CD1c-positive myeloid dendritic cell (primary cell): ENCODE measurements around the gene PAK1IP1.
"Not testable (repeated sequence)": the region's sequence is repeated elsewhere in the genome, so short reads cannot be mapped to it uniquely, and the experiment has no call there.

Experiments used
- DNase-seq: peaks from one replicate; pipeline ENCODE4 v3.0.0-alpha.2; 2016; ENCODE audit errors: extremely low spot score

PAK1IP1 gene, protein sequence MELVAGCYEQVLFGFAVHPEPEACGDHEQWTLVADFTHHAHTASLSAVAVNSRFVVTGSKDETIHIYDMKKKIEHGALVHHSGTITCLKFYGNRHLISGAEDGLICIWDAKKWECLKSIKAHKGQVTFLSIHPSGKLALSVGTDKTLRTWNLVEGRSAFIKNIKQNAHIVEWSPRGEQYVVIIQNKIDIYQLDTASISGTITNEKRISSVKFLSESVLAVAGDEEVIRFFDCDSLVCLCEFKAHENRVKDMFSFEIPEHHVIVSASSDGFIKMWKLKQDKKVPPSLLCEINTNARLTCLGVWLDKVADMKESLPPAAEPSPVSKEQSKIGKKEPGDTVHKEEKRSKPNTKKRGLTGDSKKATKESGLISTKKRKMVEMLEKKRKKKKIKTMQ

DNA sequence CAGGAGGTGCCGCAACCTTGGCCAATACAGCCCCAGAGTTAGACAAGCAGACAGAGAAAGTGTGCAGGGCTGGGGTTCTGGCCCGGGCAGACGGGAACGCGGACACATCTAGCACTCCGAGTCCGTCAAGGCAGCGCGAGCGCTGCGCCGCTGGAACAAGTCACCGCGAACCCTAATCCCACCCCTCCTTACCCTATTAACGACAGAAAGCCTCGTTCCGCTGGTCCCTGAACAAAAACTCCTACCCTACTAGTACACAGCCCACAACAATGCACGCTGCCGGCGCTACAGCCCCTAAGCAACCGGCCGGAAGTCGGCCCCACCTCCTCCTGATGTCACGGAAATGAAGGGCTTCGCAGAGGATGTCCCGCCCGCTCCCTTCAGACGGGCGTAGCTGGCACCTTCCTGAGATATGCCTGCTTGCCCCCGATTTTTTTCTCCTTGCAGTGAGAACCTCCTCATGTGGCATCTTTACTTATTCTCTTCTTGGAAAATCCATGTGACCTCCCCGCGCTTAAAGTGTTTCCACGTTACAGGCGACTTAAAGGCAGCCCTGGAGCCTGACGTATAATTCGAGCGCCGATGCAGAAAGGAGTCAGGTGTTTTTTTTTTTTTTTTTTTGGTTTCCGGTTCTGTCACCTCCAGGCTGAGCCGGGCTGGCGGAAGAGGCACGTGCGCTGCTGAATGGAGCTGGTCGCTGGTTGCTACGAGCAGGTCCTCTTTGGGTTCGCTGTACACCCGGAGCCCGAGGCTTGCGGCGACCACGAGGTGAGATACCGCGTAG lies at the start of gene PAK1IP1, which contains the start of gene C6orf52:
PAK1IP1 (plus strand) TSS at position 671 of the 784 bp plus-strand sequence; CDS start at position 685, 14 bp downstream.
C6orf52 (minus strand) TSS at position 315 of the 784 bp plus-strand sequence. CDS start 7,066 bp downstream, outside the sequence.
- DNase-seq, result peak; percentile 96

DNA sequence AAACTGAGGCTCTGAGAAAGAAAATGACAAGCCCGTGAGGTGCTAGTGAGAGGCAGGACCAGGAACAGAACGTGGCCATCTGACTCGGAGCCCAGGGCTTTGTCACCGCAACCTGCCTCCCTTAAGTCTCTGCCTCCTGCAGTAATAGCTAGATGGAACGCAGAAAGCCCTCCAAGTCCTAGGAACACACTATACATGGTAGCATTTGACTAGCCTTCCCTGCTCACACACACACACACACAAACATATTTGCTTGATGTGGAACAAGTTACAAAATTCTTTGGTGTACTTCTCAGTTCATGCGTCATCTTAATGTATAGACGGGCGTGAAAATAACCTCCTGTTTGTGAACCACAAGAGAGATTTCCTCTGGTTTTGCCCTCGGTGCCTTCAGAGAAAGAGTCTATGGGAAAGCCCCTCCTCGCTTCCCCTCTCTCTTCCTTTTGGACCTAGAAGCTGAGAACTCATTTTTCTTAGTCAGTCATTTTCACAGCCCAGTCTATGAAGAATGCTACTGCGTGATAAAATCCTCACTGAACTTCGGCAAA lies 39.2 kb upstream of the PAK1IP1 start:
- peak; percentile 31 for DNase-seq

DNA sequence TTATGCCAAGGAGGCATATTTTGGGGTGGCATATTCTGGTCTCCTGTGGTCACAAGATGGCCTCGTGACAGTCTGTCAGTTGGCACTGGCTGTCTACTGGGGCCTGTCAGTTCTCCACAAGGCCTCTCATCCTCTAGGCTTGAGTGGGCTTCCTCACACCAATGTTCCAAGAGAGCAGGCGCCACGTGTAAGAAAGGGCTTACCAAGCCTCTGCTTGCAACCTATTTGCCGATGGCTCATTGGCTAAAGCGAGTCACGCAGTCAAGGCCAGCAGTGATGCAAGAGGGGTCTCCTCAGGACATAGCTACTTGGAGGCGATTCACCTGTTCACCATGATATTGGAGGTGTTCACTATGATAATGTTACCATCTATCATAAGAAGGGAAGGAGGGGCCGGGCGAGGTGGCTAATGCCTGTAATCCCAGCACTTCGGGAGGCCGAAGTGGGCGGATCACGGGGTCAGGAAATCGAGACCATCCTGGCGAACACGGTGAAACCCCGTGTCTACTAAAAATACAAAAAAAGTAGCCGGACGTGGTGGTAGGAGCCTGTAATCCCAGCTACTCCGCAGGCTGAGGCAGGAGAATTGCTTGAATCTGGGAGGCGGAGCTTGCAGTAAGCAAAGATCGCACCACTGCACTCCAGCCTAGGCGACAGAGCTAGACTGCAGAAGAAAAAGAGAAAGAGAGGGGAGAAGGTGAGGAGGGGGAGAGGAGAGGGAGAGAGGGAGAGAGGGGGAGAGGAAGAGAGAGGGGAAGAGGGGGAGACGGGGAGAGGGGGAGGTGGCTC lies 35.7 kb upstream of the PAK1IP1 start:
- DNase-seq, result no peak

DNA sequence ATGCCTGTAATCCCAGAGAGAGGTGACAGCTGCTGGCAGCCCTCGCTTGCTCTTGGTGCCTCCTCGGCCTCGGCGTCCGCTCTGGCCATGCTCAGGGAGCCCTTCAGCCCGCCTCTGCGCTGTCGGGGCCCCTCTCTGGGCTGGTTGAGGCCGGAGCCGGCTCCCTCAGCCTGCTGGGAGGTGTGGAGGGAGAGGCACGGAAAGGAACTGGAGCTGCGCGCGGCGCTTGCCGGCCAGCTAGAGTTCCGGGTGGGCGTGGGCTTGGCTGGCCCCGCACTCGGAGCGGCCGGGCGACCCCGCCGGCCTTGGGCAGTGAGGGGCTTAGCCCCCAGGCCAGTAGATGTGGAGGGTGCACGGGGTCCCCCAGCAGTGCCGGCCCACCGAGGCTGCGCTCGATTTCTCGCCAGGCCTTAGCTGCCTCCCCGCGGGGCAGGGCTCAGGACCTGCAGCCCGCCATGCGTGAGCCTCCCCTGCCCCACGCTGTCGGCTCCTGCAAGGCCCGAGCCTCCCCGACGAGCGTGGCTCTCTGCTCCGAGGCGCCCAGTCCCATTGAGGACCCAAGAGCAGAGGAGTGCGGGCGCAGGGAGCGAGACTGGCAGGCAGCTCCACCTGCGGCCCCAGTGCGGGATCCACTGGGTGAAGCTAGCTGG lies 34.9 kb upstream of the PAK1IP1 start:
- DNase-seq, result peak; percentile 10

DNA sequence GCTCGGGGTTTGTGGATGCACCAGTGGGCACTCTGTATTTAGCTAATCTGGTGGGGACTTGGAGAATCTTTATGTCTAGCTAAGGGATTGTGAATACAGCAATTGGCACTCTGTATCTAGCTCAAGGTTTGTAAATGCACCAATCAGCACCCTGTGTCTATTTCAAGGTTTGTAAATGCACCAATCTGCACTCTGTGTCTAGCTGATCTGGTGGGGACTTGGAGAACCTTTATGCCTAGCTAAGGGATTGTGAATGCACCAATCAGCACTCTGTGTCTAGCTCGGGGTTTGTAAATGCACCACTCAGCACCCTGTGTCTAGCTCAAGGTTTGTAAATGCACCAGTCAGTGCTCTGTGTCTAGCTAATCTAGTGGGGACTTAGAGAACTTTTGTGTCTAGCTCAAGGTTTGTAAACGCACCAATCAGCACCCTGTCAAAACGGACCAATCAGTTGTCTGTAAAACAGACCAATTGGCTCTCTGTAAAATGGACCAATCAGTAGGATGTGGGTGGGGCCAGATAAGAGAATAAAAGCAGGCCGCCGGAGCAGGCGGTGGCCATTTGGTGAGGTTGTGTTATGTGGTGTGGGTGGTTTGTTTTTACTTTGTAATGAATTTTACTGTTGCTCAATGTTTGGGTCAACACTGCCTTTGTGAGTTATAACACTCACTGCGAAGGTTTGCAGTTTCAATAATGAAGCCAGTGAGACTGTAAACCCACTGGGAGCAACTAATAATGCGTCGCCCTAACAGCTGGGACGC lies 34.2 kb upstream of the PAK1IP1 start:
- not testable (repeated sequence) for DNase-seq

DNA sequence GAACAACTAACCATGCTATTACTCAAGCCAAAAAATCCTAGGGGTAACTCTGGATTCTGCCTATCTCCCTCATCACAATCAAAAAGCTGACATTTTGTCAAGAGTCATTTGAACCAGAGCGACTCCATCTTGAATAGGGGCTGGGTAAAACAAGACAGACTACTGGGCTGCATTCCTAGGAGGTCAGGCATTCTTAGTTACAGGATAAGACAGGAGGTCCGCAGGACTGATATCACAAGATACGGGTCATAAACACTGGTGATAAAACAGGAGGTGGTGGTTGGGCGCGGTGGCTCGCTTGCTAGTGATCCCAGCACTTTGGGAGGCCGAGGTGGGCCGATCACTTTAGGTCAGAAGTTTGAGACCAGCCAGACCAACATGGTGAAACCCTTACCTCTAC lies 32.6 kb upstream of the PAK1IP1 start:
- DNase-seq, result no peak

DNA sequence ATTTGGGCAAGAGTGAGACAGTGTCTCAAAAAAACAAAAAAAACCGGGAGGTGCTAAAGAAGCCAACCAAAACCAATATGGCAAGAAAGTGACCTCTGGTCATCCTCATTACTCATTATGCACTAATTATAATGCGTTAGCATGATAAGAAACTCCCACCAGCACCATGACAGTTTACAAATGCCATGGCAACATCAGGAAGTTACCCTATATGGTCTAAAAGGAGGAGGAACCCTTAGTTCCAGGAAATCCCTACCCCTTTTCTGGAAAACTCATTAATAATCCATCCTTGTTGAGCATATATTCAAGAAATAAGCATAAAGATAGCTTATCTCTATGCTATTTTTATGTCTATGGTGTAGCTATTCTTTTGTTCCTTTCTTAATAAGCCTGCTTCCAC lies 32.0 kb upstream of the PAK1IP1 start:
- DNase-seq, result no peak

DNA sequence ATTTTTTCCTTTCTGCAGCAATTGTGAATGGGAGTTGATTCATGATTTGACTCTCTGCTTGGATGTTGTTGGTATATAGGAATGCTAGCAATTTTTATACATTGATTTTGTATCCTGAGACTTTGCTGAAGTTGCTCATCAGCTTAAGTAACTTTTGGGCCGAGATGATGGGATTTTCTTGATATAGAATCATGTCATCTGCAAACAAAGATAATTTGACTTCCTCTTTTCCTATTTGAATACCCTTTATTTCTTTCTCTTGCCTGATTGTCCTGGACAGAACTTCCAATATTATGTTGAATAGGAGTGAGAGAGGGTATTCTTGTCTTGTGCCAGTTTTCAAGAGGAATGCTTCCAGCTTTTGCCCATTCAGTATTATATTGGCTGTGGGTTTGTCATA lies 29.2 kb upstream of the PAK1IP1 start:
- not testable (repeated sequence) for DNase-seq

DNA sequence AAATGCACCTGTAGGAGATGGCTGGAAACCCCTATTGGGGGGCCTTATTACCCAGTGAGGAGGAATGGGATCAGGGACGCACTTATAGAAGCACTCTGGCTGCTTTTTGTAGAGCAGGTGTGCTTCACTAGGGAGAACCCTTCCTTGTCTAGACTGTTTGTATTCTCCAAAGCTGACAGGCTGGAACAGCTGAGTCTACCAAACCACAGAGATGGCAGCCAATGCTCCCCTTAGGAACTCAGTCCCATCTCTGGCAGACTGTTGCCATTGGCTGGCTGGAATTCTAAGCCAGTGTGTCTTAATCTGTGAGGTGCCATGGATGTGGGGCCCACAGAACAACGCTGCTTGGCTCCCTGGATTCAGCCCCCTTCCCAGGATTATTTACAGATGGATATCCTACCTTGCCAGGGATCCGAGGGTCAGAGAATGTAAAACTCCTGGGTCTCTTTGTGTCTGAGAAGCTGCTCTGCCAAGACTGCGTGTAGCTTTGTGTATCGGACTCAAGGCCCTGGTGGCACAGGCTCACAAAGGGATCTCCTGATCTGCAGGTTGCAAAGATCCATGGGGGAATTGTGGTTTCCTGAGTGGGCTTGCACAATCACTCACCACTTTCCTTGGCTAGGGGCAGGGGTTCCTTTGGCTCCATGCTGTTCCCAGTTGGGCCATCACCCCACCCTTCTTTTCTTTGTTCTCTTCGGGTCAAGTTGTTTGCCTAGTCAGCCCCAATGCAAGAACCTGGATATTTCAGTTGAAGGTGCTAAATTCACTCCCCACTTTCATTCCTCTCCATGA lies 26.4 kb upstream of the PAK1IP1 start:
- no peak for DNase-seq

DNA sequence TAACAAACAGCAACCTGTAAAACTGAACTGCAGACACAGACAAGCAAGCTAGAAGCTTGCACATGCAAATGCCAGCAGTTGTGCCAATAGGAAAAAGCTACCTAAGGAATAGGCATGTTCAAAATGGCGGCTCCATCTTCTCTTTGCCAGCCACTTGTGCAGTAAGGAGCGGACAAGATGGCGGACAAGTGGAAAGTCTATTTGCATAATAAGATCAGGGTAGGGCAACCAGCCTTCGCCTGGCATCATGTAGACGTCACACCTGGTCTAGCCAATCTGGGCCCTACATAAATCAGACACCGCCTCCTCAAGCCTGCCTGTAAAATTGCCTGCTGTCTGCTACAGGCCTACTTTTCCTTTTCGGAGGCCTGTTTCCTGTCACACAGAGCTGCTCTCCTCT lies 18.4 kb upstream of the PAK1IP1 start:
- DNase-seq, result no peak

DNA sequence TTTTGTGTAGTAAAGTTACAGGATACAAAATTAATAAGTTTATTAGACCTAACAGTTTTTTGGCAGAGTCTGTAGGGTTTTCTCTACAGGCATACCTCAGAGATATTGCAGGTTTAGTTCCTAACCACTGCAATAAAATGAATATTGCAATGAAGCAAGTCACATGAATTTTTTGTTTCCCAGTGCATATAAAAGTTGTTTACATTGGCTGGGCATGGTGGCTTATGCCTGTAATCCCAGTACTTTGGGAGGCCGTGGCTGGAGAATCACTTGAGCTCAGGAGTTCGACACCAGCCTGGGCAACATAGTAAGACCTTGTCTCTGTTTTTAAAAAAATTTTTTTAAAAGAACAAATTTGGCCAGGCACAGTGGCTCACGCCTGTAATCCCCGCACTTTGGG lies 16.3 kb upstream of the PAK1IP1 start:
- no peak for DNase-seq

DNA sequence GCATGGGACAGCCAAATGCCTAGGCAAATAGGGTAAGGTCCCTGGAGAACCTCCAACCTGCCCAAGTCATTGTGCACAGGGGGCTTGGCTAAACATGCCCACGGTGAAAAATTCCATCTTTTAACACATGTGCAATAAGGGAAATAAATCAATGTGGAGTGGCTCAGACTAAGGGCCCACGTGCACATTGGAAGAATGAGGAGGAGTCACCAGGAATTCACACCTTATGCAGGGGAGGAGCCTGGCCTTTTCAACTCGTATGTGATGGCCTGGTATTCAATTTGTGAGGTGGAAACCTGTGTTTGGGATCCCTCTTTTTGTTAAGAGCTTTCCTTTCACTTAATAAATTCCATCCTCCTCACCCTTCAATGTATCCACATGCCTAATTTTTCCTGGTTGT lies 13.0 kb upstream of the PAK1IP1 start:
- no peak for DNase-seq

DNA sequence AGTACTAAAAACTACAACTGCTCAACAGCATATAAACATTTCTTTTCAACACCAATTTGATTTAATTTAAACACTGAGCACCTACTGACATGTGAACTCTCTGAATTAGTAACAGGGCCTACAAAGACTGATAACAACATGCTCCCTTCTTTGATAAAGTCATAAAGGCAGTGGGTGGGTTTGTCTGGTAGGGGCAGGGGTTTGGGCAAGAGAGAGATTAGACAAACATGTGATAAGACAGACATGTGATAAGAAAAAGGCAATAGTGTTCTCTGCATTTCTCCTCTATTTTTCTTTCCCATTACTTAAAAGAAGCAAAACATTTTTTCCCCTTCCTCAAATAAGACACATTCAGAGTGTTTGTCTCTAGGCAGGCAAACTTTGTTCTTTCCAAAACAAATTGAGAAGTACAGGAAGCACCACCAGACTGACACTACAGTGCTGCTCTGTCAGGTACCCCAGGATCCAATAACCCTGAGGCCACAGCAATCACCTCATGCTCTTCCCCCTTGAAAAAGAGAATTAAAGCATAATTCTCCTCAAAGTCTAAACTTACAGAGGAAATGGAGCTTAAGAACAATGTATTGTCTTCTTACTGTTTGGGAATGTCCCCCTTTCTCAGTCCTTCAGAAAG lies 12.3 kb upstream of the PAK1IP1 start:
- no peak for DNase-seq

DNA sequence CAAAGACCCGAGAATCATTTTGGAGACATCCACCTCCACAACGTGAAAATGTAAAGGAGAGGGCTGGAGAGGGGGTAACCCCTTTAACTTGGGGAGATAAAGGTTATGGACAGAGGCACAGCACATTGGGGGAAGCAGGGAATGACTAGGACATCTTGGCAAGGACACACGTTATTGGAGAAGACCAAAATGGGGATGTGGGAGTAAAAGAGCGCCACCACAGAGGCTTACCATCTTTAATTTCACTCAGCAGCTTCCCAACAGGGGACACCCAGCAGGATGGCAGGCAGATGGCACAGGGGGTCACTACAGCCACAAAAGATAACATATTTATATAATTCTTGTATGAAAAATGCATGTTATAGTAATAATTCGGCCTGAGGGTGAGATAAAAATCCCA lies 10.2 kb upstream of the PAK1IP1 start:
- no peak for DNase-seq

DNA sequence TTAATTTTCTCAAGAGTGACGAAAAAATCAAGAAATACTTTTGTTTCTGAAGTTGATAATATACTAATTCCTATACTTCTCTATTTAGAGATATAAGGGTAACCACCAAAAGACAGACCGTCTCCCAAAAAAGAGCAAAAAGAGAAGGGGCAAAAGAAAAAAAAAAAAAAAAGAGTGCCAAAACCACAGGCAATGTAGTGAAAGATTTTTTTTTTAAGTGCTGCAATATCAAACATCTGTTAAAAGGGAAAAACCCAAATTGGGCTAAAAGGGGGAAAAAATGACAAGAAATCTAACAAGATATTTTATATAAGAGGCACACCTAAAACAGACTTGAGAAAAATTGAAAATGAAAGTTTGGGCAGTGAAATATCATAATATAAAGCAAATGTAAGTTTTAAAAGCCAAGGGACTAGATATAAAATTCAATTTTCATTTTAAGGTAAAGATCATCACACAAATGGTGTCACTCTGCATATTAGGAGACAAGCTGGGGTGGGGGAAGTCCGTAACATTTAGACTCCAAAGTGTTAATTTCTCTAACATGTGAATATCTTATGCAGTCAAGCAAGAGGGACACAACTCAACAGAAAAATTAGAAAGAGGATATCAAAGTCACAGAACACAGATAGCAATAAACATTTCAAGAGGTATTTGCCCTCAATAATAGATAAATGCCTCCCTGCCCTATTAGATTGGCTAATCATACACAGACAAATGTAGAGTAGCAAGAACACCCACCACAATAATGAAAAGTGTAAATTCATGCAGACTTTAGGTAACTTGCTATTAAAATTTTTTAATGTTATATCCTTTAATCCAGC lies 9.5 kb upstream of the PAK1IP1 start:
- no peak for DNase-seq

DNA sequence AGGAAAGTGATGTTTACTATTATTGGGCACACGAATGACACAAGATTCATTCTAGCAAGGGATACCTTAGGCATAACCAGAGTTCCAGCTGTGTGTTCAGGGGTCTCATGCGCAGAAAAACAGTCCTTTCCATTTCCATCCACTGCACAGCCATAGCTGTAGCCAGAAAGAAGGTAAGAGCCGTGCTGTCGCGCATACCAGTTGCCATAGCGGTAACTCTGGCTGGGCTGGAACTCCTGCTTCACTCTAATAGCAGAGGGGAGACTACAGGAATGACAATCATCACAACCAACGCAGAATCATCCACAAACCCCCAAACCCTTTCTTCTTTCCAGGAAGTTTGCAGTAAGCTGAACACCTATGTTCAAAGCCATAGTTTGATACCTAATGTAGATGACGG lies 7.9 kb upstream of the PAK1IP1 start:
- DNase-seq, result no peak

DNA sequence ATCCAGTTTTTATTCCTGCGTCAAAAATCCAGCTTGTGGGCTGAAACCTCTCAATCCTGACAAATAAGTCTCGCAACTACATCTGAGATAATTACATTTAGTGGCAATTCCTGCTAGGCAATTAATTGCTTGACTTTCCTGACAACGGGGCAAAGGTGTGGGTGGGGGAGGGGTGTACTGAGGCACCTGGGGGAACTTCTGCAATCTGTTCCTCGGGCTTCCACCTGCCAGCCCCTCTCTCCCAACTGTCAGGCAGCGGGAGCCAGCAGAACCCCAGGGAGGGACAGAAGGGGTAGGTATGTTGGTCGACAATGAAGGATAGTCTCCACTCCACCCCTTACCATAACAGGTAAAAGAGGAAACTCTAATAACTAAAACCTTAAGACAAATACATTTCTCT lies 7.2 kb upstream of the PAK1IP1 start:
- no peak for DNase-seq
